Measurements from ENCODE around the gene OR10P1. TPM values are rescaled to one million over a fixed set of nuclear protein-coding genes. Genes with fewer than 3 reads are reported as not detected.
"Not testable (repeated sequence)": the region's sequence is repeated elsewhere in the genome, so short reads cannot be mapped to it uniquely, and the experiment has no call there.

The OR10P1 gene
- total RNA-seq = not detected
- polyA plus RNA-seq = not detected
- long read RNA-seq, donor 1 = 0 reads
- long read RNA-seq, donor 2 = 0 reads
- long read RNA-seq, donor 3 = 0 reads
- long read RNA-seq, donor 4 = 0 reads
- long read RNA-seq, donor 5 = 0 reads
- long read RNA-seq, donor 6 = 0 reads
- long read RNA-seq, donor 7 = 0 reads
- long read RNA-seq, donor 8 = 0 reads
- long read RNA-seq, donor 9 = 0 reads
- long read RNA-seq, donor 10 = 0 reads

- Histone ChIP-seq H3K27me3 (no peaks in the 10 kb centered on the region), H3K9me3 (replicated peaks in 1 of 3) (no peaks in the 10 kb centered on the region), H3K4me3 (no peak within 1 kb of the TSS), H3K36me3 (replicated peaks in 1 of 2) (no peaks in the 10 kb centered on the region), H3K4me1 (replicated peaks in 1 of 2) (no peaks in the 10 kb centered on the region), H3K27ac (no peak within 1 kb of the TSS)
- WGBS, 4 donors = 75 to 89% (median 85%) methylated on average over 6 of the region's 6 CpGs
- intact Hi-C loops (cut with DNase I) = no loop called here
- no peak for DNase-seq
- no peak for TF ChIP-seq POLR2A (IDR thresholded peaks at IDR 0.05)
- TF ChIP-seq CTCF (IDR thresholded peaks at IDR 0.05) = no peak
These were observed at the start of gene OR10P1 for GRCh38 chr12:55636853-55637252. TSS of gene OR10P1 (plus strand) at chr12:55636892. CDS start at chr12:55636892, 0 bp downstream.

DNA sequence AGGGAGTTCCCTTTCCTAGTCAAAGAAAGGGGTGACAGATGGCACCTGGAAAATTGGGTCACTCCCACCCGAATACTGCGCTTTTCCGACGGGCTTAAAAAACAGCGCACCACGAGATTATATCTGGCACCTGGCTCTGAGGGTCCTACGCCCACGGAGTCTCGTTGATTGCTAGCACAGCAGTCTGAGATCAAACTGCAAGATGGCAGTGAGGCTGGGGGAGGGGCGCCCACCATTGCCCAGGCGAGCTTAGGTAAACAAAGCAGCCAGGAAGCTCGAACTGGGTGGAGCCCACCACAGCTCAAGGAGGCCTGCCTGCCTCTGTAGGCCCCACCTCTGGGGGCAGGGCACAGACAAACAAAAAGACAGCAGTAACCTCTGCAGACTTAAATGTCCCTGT, 46.5 kb upstream of the OR10P1 start:
- DNase-seq; H3K9me3 ChIP-seq (replicated peaks in 1 of 3); H3K4me1 ChIP-seq (replicated peaks in 1 of 2); H3K27ac ChIP-seq; H3K27me3 ChIP-seq; H3K36me3 ChIP-seq (replicated peaks in 1 of 2); H3K4me3 ChIP-seq; intact Hi-C loops (cut with DNase I): not testable (repeated sequence)
- 60 to 90% (median 62%) methylated on average over 9 to 12 of the region's 12 CpGs for WGBS, 4 donors

DNA sequence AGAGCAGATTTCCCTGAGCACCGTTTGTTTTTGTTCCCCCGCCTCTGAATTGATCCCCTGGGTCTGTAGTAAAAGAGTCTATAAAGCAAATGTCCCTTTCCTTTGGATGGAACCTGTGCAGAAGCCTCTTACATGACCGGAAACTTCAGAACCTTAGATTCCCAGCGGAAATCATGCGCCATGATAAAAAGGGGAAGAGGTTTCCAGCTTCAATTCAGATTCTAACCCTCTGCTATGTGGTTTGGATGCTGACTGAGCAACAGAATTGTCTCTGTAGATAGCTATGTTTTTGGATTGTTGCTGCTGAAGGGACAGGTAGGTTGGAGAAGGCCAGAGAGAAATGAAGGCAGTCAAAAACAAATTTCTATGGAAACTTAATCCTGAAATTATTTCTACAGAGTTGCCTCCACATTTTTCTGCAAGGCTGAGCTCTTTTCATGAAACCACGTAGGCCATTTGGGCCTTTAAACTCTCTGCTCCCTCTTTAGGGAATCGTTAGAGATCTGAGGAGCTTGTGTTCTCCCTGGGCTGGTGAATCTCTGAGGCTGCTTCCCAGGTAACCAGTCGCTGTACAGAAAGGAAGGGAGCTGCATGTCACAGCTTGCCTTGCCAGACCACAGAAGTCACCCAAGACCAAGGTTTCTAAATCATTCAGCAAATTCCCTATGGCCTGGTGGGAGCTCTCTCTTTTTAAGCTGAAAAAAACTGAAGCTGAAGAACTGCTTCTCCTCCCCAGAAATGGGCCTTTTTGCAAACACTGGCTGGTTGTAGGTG, 28.7 kb upstream of the OR10P1 start:
- no peaks in the 10 kb centered on the region for H3K36me3 ChIP-seq (replicated peaks in 1 of 2)
- WGBS, 4 donors = 57 to 64% (median 63%) methylated on average over 8 of the region's 8 CpGs
- H3K4me3 ChIP-seq = no peak overlapping the region
- H3K27me3 ChIP-seq = no peaks in the 10 kb centered on the region
- no peaks in the 10 kb centered on the region for H3K4me1 ChIP-seq (replicated peaks in 1 of 2)
- no peak for TF ChIP-seq CTCF (IDR thresholded peaks at IDR 0.05)
- intact Hi-C loops (cut with DNase I) = no loop called here
- no peak overlapping the region for H3K27ac ChIP-seq
- no peaks in the 10 kb centered on the region for H3K9me3 ChIP-seq (replicated peaks in 1 of 3)
- DNase-seq = no peak

DNA sequence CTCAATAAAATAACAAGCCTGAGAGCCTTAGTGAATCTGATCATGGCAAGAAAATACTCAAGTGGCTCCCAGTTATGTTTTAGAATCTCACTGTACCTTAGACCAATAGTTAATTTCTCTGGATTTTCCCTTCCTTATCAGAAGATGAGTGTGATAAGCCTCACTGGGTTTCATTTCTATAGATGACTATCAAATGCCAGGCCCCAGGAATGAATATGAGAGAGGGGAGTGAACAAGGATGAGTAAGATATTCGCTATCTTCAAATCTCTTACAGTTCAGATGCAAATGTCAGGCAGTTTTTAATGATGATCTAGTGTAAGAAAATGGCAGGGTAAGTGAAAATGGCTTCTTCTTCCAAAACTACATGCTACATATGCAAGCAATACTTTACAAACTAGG, 26.1 kb upstream of the OR10P1 start:
- Histone ChIP-seq H3K27ac (no peak overlapping the region), H3K27me3 (no peaks in the 10 kb centered on the region), H3K4me1 (replicated peaks in 1 of 2) (no peaks in the 10 kb centered on the region), H3K4me3 (no peak overlapping the region), H3K36me3 (replicated peaks in 1 of 2) (no peaks in the 10 kb centered on the region), H3K9me3 (replicated peaks in 1 of 3) (no peaks in the 10 kb centered on the region)
- no peak for TF ChIP-seq POLR2A (IDR thresholded peaks at IDR 0.05)
- TF ChIP-seq CTCF (IDR thresholded peaks at IDR 0.05) = no peak
- 80 to 97% (median 94%) methylated on average over 1 of the region's 1 CpG for WGBS, 4 donors
- intact Hi-C loops (cut with DNase I) = loop anchor here in 1 of 2 donors (10.0 kb wide), 1 partner anchor 416 kb away; no protein-coding TSS in a partner anchor
- no peak for DNase-seq

Data from adrenal gland (tissue), 19 donors.